ENCODE measurements around the gene INTS15.
"Not testable (repeated sequence)": the region's sequence is repeated elsewhere in the genome, so short reads cannot be mapped to it uniquely, and the experiment has no call there.

Gene INTS15

DNA sequence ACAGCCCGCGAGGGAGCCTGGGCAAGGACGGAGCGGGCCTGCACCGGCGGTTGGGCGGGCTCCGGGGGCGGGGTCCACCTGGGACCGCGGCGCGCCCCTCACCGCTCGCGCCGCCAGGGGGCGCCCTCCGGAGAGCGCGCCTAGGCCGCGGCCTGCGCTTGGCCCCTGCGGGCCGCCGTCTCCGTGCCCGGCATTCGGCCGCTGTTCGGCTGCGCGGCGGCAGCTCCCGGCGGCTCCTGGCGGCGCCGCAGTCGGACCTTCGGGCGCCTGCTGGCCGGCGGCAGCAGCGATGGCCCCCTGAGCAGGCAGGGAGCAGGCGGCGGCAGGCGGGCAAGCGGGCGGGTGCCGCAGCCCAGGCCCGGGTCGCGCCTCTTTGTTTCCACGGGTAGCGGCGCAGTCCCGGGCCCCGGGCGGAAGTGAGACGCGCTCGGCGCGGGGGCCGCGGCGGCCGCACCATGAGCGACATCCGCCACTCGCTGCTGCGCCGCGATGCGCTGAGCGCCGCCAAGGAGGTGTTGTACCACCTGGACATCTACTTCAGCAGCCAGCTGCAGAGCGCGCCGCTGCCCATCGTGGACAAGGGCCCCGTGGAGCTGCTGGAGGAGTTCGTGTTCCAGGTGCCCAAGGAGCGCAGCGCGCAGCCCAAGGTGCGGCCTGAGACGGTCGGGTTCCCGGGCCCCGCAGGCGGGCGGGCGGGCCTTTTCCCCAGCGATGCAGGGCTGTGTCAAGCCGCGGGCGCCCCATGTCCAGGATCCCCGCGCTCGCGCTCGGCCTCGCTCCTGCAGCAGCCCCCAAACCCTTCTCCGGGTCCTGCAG, at the start of gene INTS15:
INTS15 (plus strand) TSS at position 193 of the 816 bp plus-strand sequence; CDS start at position 456, 263 bp downstream.
- peak; percentile 81 for DNase-seq (ENCODE audit: low spot score)

- DNase-seq (ENCODE audit: low spot score): no peak
Observed at GRCh38 chr7:6542368-6542767, 47.5 kb upstream of the INTS15 start.

- no peak for DNase-seq (ENCODE audit: low spot score)
Observed at GRCh38 chr7:6545398-6546126, 44.3 kb upstream of the INTS15 start.

DNA sequence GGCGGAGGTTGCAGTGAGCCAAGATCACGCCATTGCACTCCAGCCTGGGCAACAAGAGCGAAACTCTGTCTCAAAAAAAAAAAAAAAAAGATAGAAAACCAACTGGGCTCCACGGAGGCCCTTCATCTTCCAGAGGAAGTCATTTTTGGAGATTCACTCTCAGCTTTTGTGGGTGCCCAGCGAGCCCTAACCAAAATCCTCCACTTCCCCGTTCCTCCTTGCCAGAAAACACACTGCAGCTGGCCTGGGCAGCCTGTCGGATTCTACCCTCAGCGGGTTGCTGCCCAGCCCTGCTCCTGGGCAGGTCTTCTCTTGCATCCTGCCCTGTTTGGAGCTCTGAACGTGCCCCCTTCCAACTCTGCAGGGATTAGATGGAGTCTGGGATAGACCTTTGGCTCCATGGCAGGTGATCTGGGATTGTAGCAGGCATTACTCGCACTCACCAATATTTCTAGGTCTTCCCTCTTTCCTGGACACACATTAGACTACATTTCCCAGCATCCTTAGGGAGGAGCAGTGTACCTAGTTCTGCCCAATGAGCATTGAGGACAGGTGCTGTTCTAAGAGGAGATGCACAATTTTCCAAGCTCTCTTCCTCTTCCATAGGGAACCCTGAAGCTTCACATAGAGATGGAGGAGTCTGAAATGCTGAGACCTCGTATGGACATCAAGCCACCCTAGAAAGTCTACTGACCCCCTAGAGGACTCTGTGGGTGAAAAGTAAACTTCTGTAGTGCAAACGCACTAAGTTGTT, 43.1 kb upstream of the INTS15 start:
- peak; percentile 72 for DNase-seq (ENCODE audit: low spot score)

DNA sequence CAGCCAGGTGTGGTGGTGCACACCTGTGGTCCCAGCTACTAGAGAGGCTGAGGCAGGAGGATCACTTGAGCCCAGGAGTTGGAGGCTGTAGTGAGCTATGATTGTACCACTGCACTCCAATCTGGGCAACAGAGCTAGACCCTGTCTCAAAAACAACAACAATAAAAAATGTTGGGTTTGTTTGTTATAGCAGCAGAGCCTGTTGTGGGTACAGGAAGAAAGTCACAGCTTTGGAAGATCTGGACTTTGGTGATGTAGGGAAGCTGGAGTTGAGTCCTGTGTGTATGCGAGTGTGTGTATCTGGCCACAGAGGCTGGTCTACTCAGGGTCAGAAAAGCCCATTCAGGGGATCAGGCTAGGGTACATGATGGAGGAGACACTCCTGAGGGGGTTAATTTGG, 42.4 kb upstream of the INTS15 start:
- DNase-seq (ENCODE audit: low spot score): no peak

DNA sequence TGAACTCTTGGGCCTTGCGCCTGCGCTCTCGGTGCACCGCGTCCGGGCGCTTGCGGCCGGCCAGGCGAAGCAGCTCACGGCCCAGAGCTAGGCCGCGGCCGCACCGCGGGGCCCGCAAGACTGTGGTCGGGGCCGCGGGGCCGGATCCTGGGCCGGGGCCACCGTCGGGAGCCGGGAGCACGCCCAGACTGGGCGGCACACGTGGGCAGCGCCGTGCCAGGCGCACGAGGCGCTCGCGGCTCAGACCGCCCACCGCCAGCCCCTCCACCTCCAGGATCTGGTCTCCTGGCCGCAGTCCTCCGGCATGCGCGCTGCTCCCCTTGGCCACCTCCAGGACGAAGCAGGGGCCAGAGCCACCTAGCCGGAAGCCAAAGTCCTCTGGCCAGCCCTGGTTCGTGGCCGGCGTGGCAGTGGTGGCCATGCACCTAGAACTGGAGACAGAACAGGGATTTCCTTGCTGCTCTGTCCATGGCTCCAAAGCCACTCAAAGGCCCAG, 38.8 kb upstream of the INTS15 start, which contains the start of gene GRID2IP:
GRID2IP (minus strand) TSS at position 446 of the 496 bp plus-strand sequence; CDS start at position 421, 25 bp downstream.
- no peak for DNase-seq (ENCODE audit: low spot score)

DNA sequence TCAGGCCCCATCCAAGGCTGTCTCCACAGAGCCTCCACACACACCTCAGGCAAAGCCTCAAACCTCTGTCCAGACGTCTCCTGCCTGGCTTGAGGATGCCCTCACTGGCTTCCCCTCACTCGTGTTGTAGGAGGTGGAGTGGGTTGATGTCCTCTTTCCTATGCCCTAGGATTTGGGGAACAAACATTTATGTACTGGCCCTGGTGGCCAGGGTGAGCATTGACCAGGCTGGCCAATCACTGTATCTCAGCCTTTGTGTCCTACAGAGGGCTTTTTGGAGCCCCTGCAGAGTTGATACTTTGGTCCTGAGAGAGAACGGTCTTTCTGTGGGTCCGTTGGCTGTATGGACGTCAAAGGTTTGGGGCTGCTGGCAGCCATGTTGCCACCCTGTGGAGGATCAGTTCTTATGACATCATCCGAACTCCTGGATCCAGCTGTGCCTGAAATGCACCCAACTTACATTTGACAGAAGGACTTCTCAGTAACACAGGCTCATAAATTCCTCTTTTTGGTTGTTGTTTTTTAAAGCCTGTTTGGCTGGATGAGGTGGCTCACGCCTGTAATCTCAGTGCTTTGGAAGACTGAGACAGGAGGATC, 36.3 kb upstream of the INTS15 start:
- no peak for DNase-seq (ENCODE audit: low spot score)

DNA sequence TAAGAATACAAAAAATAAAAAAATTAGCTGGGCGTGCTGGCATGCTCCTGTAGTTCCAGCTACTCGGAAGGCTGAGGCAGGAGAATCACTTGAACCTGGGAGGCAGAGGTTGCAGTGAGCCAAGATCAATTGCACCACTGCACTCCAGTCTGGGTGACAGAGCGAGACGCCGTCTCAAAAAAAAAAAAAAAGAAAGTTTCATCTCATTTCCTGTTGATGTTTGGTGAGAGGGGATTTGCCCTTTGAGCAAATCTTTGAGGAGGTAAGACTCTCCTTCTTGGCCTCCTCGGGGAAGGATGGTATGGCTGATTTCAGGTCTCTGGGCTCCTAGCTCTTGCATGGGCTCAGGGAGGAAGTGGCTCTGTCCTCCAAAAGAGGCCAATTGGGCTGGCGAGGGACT, 35.0 kb upstream of the INTS15 start:
- no peak for DNase-seq (ENCODE audit: low spot score)

DNA sequence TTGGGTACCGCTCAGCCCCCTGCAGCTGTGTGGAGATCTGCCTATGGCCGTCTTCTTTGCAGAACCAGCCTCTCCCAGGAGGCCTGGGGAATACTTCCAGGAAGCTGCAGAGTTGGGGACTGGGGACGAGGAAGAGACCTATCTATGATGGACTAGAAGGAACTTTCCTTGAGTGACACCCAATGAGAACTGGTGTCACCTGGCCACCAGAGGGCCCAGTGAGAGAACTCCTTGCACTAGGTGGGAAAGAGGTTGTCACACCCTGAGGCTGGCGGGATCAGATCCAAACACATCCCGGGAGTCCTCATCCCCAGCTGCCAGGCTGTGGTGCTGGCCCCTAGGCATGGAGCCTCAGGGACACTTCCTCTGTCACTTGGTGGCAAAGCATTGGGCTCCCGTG, 33.6 kb upstream of the INTS15 start:
- DNase-seq (ENCODE audit: low spot score): peak; percentile 51

DNA sequence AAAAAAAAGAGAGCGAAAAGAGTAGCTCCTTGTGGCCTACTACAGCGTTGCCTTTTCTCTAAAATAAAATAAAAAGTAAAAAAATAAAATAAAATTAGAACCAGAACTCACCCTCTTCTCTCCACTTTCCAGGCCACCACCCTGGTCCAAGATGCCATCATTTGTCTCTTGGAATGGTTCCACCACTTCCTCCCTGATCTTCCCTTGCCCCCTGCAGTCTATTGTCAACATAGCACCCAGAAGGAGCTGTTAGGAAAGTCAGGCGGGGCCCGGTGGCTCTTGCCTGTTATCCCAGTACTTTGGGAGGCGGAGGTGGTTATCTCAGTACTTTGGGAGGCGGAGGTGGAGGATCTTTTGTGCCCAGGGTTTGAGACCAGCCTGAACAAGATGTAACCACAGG, 31.0 kb upstream of the INTS15 start:
- peak; percentile 76 for DNase-seq (ENCODE audit: low spot score)

DNA sequence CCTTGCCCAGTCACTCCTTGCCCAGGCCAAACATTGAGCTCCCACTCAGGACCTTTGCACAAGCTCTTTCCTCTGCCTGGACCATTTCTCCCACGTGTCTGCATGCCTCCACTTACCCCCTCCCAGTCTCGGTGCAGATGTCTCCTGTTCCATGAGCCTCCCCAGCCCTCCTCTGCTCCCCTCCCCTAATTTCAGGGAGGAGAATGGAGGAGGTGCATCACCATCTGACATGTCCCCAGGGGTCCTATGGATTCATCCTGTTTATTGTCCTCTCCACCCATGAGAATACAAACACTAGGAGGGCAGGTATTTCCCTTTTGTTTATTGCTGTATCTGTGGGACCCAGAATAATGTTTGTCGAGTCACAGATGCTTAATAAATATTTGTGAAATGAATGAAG, 29.9 kb upstream of the INTS15 start:
- DNase-seq (ENCODE audit: low spot score): no peak

DNA sequence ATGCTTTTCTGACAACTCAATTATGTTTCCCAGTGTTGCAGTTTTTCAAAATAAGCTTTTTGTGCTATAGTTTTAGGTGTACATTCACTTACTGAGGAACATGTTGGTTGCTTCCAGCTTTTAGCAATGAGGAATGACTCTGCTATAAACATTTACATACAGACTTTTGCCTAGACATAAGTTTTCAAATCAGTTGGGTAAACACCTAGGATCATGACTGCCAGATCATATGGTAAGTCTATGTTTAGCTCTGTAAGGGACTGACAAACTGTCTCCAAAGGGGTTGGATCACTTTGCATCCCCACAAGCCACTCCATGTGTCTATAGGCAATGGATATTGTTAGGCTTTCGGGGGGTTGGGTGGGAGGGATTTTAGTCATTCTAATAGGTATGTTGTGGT, 27.7 kb upstream of the INTS15 start:
- DNase-seq (ENCODE audit: low spot score): no peak

DNA sequence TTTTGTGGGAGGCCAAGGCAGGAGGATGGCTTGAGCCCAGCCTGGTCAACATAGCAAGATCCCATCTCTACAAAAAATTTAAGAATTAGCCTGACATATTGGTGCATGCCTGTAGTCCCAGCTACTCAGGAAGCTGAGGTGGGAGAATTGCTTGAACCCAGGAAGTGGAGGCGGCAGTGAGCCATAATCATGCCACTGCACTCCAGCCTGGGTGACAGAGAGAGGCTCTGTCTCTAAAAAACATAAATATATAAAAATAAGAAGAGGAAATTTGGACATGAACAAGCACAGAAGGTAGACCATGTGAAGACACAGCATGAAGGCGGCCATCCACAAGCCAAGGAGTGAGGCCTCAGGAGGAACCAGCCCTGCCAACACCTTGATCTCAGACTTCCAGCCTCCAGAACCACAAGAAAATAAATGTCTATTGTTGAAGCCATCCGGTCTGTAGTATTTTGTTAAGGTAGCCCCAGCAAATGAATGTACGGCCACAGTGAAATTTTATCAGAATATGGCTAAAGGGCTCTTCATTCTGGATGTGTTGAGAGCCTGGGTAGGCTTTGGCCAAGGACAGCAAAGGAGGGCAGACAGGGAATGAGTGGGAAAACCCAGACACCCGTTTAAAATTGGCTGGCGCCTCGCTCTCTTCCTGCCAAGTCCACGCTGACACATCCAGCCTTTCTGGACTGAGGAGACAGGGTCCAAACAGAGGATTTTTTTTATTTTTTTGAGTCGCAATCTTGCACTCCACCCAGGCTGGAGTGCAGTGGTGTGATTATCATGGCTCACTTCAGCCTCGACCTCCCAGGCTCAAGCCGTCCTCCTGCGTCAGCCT, 25.7 kb upstream of the INTS15 start:
- no peak for DNase-seq (ENCODE audit: low spot score)

- peak; percentile 89 for DNase-seq (ENCODE audit: low spot score)
Observed at GRCh38 chr7:6565655-6566054, 24.2 kb upstream of the INTS15 start.

GRCh38 chr7:6567886-6568285, 21.9 kb upstream of the INTS15 start:
- DNase-seq (ENCODE audit: low spot score): no peak

- no peak for DNase-seq (ENCODE audit: low spot score)
Observed at GRCh38 chr7:6571160-6571779, 18.6 kb upstream of the INTS15 start.

DNA sequence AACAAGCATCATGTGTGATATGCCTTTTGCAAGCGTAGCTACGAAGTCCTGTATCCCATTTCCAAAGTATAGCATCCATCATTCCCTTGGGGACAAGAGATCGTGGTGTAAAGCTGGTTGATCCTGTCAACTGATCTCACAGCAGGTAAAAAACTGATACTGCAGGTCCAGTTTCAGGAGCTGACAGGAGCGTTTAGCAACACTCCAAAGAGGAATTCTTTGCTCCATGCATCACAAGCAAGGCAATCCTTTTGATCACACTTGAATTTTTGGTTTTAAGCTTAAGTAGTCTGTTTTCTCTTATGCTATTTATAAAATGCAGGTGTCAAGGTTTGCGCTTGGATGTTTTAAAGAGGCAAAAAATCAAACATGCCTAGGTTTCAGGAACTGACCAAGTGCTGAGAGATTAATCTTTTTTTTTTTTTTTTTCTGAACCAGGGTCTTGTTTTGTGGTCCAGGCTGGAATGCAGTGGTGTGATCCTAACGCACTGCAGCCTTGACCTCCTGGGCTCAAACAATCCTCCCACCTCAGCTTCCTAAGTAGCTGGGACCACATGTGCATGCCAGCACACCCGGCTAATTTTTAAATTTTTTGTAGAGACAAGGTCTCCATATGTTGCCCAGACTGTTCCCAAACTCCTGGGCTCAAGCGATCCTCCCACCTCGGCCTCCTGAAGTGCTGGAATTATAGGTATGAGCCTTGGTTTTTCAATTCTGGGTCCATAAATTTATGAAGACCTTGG, 14.4 kb upstream of the INTS15 start:
- DNase-seq (ENCODE audit: low spot score): no peak

GRCh38 chr7:6576024-6576866, 13.6 kb upstream of the INTS15 start:
- DNase-seq (ENCODE audit: low spot score): no peak

GRCh38 chr7:6576867-6577368, 12.9 kb upstream of the INTS15 start:
- DNase-seq (ENCODE audit: low spot score): not testable (repeated sequence)

All from SW480 (cell line).